Measurements from ENCODE around the gene NACC2. TPM values are rescaled to one million over a fixed set of nuclear protein-coding genes. Genes with fewer than 3 reads are reported as not detected.
"Not testable (repeated sequence)": the region's sequence is repeated elsewhere in the genome, so short reads cannot be mapped to it uniquely, and the experiment has no call there.

Gene NACC2
- total and polyA plus RNA-seq, 2 experiments from 2014 or later, result 3.8 to 20.8 TPM

GRCh38 chr9:136061916-136062315, 33.2 kb downstream of the NACC2 start:
- not testable (repeated sequence) for H3K27me3 Mint-ChIP-seq (ENCODE audit: insufficient read depth, low read depth, poor library complexity); H3K79me2 ChIP-seq (replicated peaks; ENCODE audit: insufficient read depth); H3K4me3 Mint-ChIP-seq; DNase-seq (ENCODE audit: low spot score); H3K4me3 ChIP-seq; H3K4me2 ChIP-seq; H3K36me3 ChIP-seq (ENCODE audit: insufficient read depth); H3K9me2 ChIP-seq (ENCODE audit: insufficient read depth); H4K20me1 ChIP-seq (replicated peaks; ENCODE audit: insufficient read depth); H3K36me3 Mint-ChIP-seq (ENCODE audit: low read depth); H3K9me3 Mint-ChIP-seq; H3K27me3 ChIP-seq (ENCODE audit: insufficient read depth); H3K27ac Mint-ChIP-seq; H3F3A ChIP-seq (replicated peaks; ENCODE audit: low read depth); H2AFZ ChIP-seq; ATAC-seq; H3K27ac ChIP-seq (ENCODE audit: low read depth)
- H3K4me1 Mint-ChIP-seq, result peaks cover 18% of the 10 kb centered on the region
- peaks cover 17% of the 10 kb centered on the region for H3K4me1 ChIP-seq (ENCODE audit: insufficient read depth)

- H3K27me3 Mint-ChIP-seq (ENCODE audit: insufficient read depth, low read depth, poor library complexity), result peaks cover 8% of the 10 kb centered on the region
- no peak overlapping the region for H3K27ac ChIP-seq (ENCODE audit: low read depth)
- no peak for TF ChIP-seq CTCF (conservative IDR thresholded peaks at IDR 0.05; ENCODE audit: low read depth in 2 of 2)
- no peak for TF ChIP-seq STAT1 (IDR thresholded peaks at IDR 0.05; ENCODE audit: unreplicated experiment)
- TF ChIP-seq EZH2 (IDR thresholded peaks at IDR 0.05; ENCODE audit: low read depth, unreplicated experiment), result no peak
- TF ChIP-seq, protein P1, sequence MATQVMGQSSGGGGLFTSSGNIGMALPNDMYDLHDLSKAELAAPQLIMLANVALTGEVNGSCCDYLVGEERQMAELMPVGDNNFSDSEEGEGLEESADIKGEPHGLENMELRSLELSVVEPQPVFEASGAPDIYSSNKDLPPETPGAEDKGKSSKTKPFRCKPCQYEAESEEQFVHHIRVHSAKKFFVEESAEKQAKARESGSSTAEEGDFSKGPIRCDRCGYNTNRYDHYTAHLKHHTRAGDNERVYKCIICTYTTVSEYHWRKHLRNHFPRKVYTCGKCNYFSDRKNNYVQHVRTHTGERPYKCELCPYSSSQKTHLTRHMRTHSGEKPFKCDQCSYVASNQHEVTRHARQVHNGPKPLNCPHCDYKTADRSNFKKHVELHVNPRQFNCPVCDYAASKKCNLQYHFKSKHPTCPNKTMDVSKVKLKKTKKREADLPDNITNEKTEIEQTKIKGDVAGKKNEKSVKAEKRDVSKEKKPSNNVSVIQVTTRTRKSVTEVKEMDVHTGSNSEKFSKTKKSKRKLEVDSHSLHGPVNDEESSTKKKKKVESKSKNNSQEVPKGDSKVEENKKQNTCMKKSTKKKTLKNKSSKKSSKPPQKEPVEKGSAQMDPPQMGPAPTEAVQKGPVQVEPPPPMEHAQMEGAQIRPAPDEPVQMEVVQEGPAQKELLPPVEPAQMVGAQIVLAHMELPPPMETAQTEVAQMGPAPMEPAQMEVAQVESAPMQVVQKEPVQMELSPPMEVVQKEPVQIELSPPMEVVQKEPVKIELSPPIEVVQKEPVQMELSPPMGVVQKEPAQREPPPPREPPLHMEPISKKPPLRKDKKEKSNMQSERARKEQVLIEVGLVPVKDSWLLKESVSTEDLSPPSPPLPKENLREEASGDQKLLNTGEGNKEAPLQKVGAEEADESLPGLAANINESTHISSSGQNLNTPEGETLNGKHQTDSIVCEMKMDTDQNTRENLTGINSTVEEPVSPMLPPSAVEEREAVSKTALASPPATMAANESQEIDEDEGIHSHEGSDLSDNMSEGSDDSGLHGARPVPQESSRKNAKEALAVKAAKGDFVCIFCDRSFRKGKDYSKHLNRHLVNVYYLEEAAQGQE (IDR thresholded peaks at IDR 0.05; ENCODE audit: unreplicated experiment), result no peak
- no peak for TF ChIP-seq NANOG (IDR thresholded peaks at IDR 0.05; ENCODE audit: borderline replicate concordance)
- TF ChIP-seq ZNF331 (CRISPR knock-in tag; IDR thresholded peaks at IDR 0.05; ENCODE audit: low read depth), result no peak
- TF ChIP-seq JUNB (IDR thresholded peaks at IDR 0.05; ENCODE audit: unreplicated experiment), result no peak
- no peak for TF ChIP-seq ZNF462 (CRISPR knock-in tag; IDR thresholded peaks at IDR 0.05)
- no peak for DNase-seq (ENCODE audit: low spot score)
- H3F3A ChIP-seq (replicated peaks; ENCODE audit: low read depth), result 0 out of 2 replicates have a peak, but pooled peaks cover 5% of the 10 kb centered on the region
- H3K4me3 ChIP-seq, result no peak overlapping the region
- H3K27me3 ChIP-seq (ENCODE audit: insufficient read depth), result no peaks in the 10 kb centered on the region
- peaks cover 5% of the 10 kb centered on the region; the same call in 1 of the 2 replicates for H3K79me2 ChIP-seq (replicated peaks; ENCODE audit: insufficient read depth)
- H4K20me1 ChIP-seq (replicated peaks; ENCODE audit: insufficient read depth), result no peaks in the 10 kb centered on the region
- no peaks in the 10 kb centered on the region for H3K36me3 ChIP-seq (ENCODE audit: insufficient read depth)
- no peaks in the 10 kb centered on the region for H3K9me2 ChIP-seq (ENCODE audit: insufficient read depth)
- peaks cover 20% of the 10 kb centered on the region for H3K4me1 ChIP-seq (ENCODE audit: insufficient read depth)
- H3K4me1 Mint-ChIP-seq, result peaks cover 18% of the 10 kb centered on the region
- no peak for ATAC-seq
- no peaks in the 10 kb centered on the region for H3K36me3 Mint-ChIP-seq (ENCODE audit: low read depth)
- H3K4me2 ChIP-seq, result no peak overlapping the region
- no peaks in the 10 kb centered on the region for H3K9me3 Mint-ChIP-seq
- no peak overlapping the region for H2AFZ ChIP-seq
- H3K4me3 Mint-ChIP-seq, result no peak overlapping the region
- no peak overlapping the region for H3K27ac Mint-ChIP-seq
These were observed 33.7 kb downstream of the NACC2 start for GRCh38 chr9:136061405-136061804.
